Colonic mucosa (tissue), 4 donors: Measurements from ENCODE around the gene MYEF2. TPM values are rescaled to one million over a fixed set of nuclear protein-coding genes. Genes with fewer than 3 reads are reported as not detected.

Source experiments
- DNase-seq: peaks from one replicate; pipeline ENCODE4 v3.0.0-alpha.2; 2020
- H3K27ac ChIP-seq: fragments of 200-600 bp; one replicate; pipeline ENCODE4 v1.8.0; 2021
- H3K27me3 ChIP-seq: fragments of 200-600 bp; one replicate; pipeline ENCODE4 v1.8.0; 2021
- H3K36me3 ChIP-seq: fragments of 200-600 bp; one replicate; pipeline ENCODE4 v1.8.0; 2021
- H3K4me1 ChIP-seq: fragments of 200-600 bp; one replicate; pipeline ENCODE4 v1.8.0; 2021; ENCODE audit warnings: mild to moderate bottlenecking
- H3K4me3 ChIP-seq: fragments of 200-600 bp; one replicate; pipeline ENCODE4 v1.8.0; 2021
- H3K9ac ChIP-seq, 2 donors: one replicate each; pipeline ENCODE4 v1.7.0; 2013; ENCODE audit warnings: control low read depth in 2 of 2, low read depth in 2 of 2, low read length in 2 of 2
- H3K9me3 ChIP-seq: fragments of 200-600 bp; one replicate; pipeline ENCODE4 v1.8.0; 2021
- CTCF ChIP-seq: fragments of 200-600 bp; IDR thresholded peaks from one replicate; pipeline ENCODE4 v1.8.0; 2022; ENCODE audit warnings: antibody characterized with exemption, mild to moderate bottlenecking
- intact Hi-C: fragments of 100-400 bp; cut with DNase I; formaldehyde crosslinking; loops from one replicate; pipeline ENCODE4 v1.14.1; 2022
- total RNA-seq, 2 donors: library from RNA; stranded (reverse); fragmentation: NEBNext Ultra II Directional in 1 of 2; extraction: Animal tissue kit (Norgen Biotek cat#: 25700) in 1 of 2; gene quantifications; one replicate each; pipeline ENCODE4 v1.2.1, GENCODE V29; 2021
- donor health status: healthy.
- donor health status: DM: no; HTN: no; CAD: no.
- donor health status: DM: no; HTN: no; CAD: no.

The MYEF2 gene
- total RNA-seq, 2 donors from 2014 or later: 12.4 to 13.5 TPM

DNA sequence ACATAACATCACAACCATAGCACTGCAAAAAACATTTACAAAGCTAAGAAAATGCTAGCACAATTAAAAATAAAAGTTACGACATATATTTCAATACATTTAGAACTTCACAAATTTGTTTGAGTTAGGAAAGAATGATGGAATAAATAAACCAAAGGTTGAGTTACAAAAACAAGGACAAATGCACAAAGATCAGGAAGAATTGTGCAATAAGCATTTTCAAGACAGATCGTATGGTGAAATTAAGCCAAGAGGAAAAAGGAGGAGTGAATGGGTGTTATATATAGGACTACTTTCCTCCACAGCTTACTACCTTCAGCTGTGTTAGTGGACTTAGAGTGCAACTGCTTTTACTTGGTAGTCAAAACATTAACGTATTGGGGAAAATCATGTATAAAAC lies 7.4 kb upstream of the MYEF2 start:
- Histone ChIP-seq H3K27ac (no peak overlapping the region), H3K9ac (no peak overlapping the region), H3K36me3 (no peaks in the 10 kb centered on the region), H3K4me3 (no peak overlapping the region), H3K27me3 (no peaks in the 10 kb centered on the region), H3K4me1 (no peaks in the 10 kb centered on the region), H3K9me3 (no peaks in the 10 kb centered on the region)
- TF ChIP-seq CTCF: no peak
- intact Hi-C loops: no loop called here
- DNase-seq: no peak

GRCh38 chr15:48182749-48183148 lies 4.7 kb upstream of the MYEF2 start:
- no peak overlapping the region for H3K27ac ChIP-seq
- no peak for TF ChIP-seq CTCF
- H3K36me3 ChIP-seq: no peaks in the 10 kb centered on the region
- no peak for DNase-seq
- H3K4me1 ChIP-seq: no peaks in the 10 kb centered on the region
- no peak overlapping the region for H3K9ac ChIP-seq
- no peak overlapping the region for H3K4me3 ChIP-seq
- no peaks in the 10 kb centered on the region for H3K9me3 ChIP-seq
- H3K27me3 ChIP-seq: no peaks in the 10 kb centered on the region
- intact Hi-C loops: no loop called here

DNA sequence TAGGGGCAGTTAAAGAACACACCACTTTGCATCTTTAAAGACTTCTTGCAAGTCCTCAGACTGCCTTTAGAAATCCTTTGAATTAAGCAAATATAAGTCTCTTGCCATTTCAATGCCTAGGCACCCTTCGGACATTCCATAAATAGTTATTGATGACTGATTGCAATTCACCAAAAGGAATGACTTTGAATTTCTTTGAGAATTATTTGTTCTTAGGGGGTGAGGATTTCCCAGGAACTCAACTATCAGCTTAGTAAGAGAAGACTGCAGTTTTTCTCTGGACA lies 495 bp upstream of the MYEF2 start:
- Histone ChIP-seq H3K9me3 (no peaks in the 10 kb centered on the region), H3K4me1 (no peaks in the 10 kb centered on the region), H3K4me3 (peak overlapping the region; percentile 46), H3K9ac (no peak overlapping the region), H3K27me3 (no peaks in the 10 kb centered on the region), H3K36me3 (no peaks in the 10 kb centered on the region), H3K27ac (no peak overlapping the region)
- TF ChIP-seq CTCF: no peak
- intact Hi-C loops: no loop called here
- no peak for DNase-seq

DNA sequence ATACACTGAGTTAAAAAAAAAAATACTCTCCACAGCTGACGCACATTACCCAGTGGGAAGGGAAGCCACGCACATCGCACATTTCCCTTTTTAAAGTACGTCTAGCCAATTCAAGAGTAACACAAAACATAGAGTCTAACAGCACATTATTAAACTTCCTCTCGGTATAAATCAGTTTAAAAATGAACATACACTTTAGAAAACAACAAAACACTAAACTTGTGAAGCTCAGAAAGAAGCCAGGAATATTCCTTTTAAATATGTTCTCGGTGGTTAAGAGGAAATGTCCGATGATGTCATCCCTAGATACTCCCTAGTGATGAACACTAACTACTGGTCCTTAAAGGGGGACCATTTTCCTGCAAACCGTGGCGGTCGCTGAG lies 721 bp downstream of the MYEF2 start:
- no peaks in the 10 kb centered on the region for H3K9me3 ChIP-seq
- DNase-seq: no peak
- peak overlapping the region; percentile 3 for H3K27ac ChIP-seq
- intact Hi-C loops: no loop called here
- H3K9ac ChIP-seq: peak overlapping the region in 1 of 2 donors; percentile 26
- H3K4me3 ChIP-seq: peak overlapping the region; percentile 46
- no peaks in the 10 kb centered on the region for H3K27me3 ChIP-seq
- no peak for TF ChIP-seq CTCF
- no peaks in the 10 kb centered on the region for H3K4me1 ChIP-seq
- no peaks in the 10 kb centered on the region for H3K36me3 ChIP-seq

- peak overlapping the region; percentile 46 for H3K4me3 ChIP-seq
- no peaks in the 10 kb centered on the region for H3K4me1 ChIP-seq
- DNase-seq: no peak
- no peaks in the 10 kb centered on the region for H3K27me3 ChIP-seq
- H3K27ac ChIP-seq: no peak overlapping the region
- TF ChIP-seq CTCF: no peak
- intact Hi-C loops: no loop called here
- H3K9me3 ChIP-seq: no peaks in the 10 kb centered on the region
- H3K9ac ChIP-seq: no peak overlapping the region
- H3K36me3 ChIP-seq: no peaks in the 10 kb centered on the region
Measured at GRCh38 chr15:48176957-48177356, 1.1 kb downstream of the MYEF2 start.

DNA sequence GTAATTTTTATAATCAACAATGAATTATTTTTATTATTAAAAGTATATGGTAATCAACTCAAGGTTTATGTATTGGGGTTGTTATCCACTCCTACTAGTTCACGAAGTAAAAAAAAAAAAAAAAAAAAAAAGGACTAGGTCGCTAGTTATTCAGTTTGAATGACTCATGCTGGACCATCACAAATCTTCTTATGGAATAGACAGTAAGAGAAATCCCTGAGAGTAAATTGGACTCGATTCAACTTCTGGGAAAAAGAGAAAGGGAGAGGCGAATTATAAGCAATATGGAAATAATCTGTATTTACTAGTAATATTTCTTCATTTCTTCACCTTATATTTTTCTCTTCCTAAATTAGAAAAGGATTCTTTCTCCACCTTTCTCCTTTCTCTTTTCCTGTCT lies 2.0 kb downstream of the MYEF2 start:
- Histone ChIP-seq H3K9ac (no peak overlapping the region), H3K4me3 (no peak overlapping the region), H3K9me3 (no peaks in the 10 kb centered on the region), H3K36me3 (no peaks in the 10 kb centered on the region), H3K27me3 (no peaks in the 10 kb centered on the region), H3K4me1 (no peaks in the 10 kb centered on the region), H3K27ac (no peak overlapping the region)
- no peak for DNase-seq
- TF ChIP-seq CTCF: no peak
- intact Hi-C loops: no loop called here
